ENCODE measurements around the gene GALR2.

GRCh38 chr17:76046064-76046463 is 28.5 kb upstream of the GALR2 start:
- TF ChIP-seq YY1 (IDR thresholded peaks at IDR 0.05; ENCODE audit: insufficient read depth, insufficient read length) (no peak), ZNF274 (IDR thresholded peaks at IDR 0.05; ENCODE audit: low read depth, low read length) (no peak)

Measured in NT2/D1 (cell line).